Measurements from ENCODE around the gene ARHGEF17. TPM values are rescaled to one million over a fixed set of nuclear protein-coding genes. Genes with fewer than 3 reads are reported as not detected.

ARHGEF17 gene
- total and polyA plus RNA-seq, 2 experiments from 2014 or later: 30.2 to 35.6 TPM

DNA sequence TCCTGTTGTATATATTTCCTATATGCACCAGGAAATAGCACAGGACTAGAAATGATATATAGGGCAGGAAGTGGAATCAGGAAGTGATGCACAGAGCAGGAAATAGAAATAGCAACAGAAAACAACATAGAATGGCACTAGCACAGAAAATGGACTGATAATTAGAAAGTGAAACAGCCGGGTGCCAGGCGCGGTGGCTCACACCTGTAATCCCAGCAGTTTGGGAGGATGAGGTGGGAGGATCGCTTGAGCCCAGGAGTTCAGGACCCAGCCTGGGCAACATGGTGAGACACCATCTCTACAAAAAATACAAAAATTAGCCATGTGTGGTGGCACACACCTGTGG lies 58.2 kb downstream of the ARHGEF17 start:
- Histone ChIP-seq H2AFZ (no peak overlapping the region), H3K79me2 (no peaks in the 10 kb centered on the region), H3K9me2 (replicated peaks; ENCODE audit: insufficient read depth) (no peaks in the 10 kb centered on the region), H3K9me3 (ENCODE audit: low read depth) (no peaks in the 10 kb centered on the region), H3K36me3 (replicated peaks; ENCODE audit: insufficient read depth, low read depth) (no peaks in the 10 kb centered on the region), H3K27me3 (no peaks in the 10 kb centered on the region), H4K20me1 (ENCODE audit: insufficient read depth, poor library complexity, severe bottlenecking) (no peaks in the 10 kb centered on the region), H3K27ac (no peak overlapping the region), H3K4me1 (ENCODE audit: insufficient read depth) (no peaks in the 10 kb centered on the region), H3K4me3 (no peak overlapping the region), H3K4me2 (no peak overlapping the region)
- whole genome bisulfite sequencing (ENCODE audit: low lambda C conversion rate, missing lambda C conversion rate): 98% methylated on average over 4 of the region's 4 CpGs
- no peak for DNase-seq (ENCODE audit: low spot score)
- no peak for TF ChIP-seq EZH2phosphoT487 (IDR thresholded peaks at IDR 0.05; ENCODE audit: low read depth, severe bottlenecking, unreplicated experiment)
- TF ChIP-seq, protein P1, sequence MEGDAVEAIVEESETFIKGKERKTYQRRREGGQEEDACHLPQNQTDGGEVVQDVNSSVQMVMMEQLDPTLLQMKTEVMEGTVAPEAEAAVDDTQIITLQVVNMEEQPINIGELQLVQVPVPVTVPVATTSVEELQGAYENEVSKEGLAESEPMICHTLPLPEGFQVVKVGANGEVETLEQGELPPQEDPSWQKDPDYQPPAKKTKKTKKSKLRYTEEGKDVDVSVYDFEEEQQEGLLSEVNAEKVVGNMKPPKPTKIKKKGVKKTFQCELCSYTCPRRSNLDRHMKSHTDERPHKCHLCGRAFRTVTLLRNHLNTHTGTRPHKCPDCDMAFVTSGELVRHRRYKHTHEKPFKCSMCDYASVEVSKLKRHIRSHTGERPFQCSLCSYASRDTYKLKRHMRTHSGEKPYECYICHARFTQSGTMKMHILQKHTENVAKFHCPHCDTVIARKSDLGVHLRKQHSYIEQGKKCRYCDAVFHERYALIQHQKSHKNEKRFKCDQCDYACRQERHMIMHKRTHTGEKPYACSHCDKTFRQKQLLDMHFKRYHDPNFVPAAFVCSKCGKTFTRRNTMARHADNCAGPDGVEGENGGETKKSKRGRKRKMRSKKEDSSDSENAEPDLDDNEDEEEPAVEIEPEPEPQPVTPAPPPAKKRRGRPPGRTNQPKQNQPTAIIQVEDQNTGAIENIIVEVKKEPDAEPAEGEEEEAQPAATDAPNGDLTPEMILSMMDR (IDR thresholded peaks at IDR 0.05; ENCODE audit: poor library complexity): no peak
- TF ChIP-seq EZH2 (IDR thresholded peaks at IDR 0.05; ENCODE audit: borderline replicate concordance): no peak

DNA sequence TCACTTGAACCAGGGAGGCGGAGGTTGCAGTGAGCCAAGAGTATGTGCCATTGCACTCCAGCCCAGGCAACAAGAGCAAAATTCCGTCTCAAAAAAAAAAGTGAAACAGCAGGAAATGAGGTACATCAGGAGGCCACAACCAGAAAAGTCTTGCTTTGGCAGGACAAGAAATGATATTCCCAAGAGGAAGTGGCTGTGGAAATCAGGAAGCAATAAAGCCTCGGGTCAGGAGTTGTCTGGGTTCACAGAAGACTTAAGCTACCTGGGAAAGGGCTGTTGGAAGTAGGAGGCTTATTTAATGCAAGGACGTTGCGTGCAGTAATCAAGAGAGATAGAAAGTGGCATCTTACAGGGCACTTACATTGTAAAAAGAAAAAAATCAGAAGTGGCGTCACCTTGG lies 58.9 kb downstream of the ARHGEF17 start:
- no peak overlapping the region for H2AFZ ChIP-seq
- no peak overlapping the region for H3K4me3 ChIP-seq
- H4K20me1 ChIP-seq (ENCODE audit: insufficient read depth, poor library complexity, severe bottlenecking): no peaks in the 10 kb centered on the region
- H3K9me2 ChIP-seq (replicated peaks; ENCODE audit: insufficient read depth): no peaks in the 10 kb centered on the region
- H3K36me3 ChIP-seq (replicated peaks; ENCODE audit: insufficient read depth, low read depth): no peaks in the 10 kb centered on the region
- H3K27me3 ChIP-seq: no peaks in the 10 kb centered on the region
- no peaks in the 10 kb centered on the region for H3K79me2 ChIP-seq
- no peaks in the 10 kb centered on the region for H3K4me1 ChIP-seq (ENCODE audit: insufficient read depth)
- DNase-seq (ENCODE audit: low spot score): no peak
- H3K4me2 ChIP-seq: no peak overlapping the region
- no peaks in the 10 kb centered on the region for H3K9me3 ChIP-seq (ENCODE audit: low read depth)
- TF ChIP-seq EZH2phosphoT487 (IDR thresholded peaks at IDR 0.05; ENCODE audit: low read depth, severe bottlenecking, unreplicated experiment): no peak
- TF ChIP-seq, protein P1 (IDR thresholded peaks at IDR 0.05; ENCODE audit: poor library complexity): no peak
- no peak for TF ChIP-seq EZH2 (IDR thresholded peaks at IDR 0.05; ENCODE audit: borderline replicate concordance)
- H3K27ac ChIP-seq: no peak overlapping the region
- WGBS (ENCODE audit: low lambda C conversion rate, missing lambda C conversion rate): 91% methylated on average over 6 of the region's 6 CpGs

- Histone ChIP-seq H2AFZ (no peak overlapping the region), H3K27ac (no peak overlapping the region), H3K4me3 (no peak overlapping the region), H3K79me2 (no peaks in the 10 kb centered on the region), H4K20me1 (ENCODE audit: insufficient read depth, poor library complexity, severe bottlenecking) (no peaks in the 10 kb centered on the region), H3K36me3 (replicated peaks; ENCODE audit: insufficient read depth, low read depth) (no peaks in the 10 kb centered on the region), H3K27me3 (no peaks in the 10 kb centered on the region), H3K9me3 (ENCODE audit: low read depth) (no peaks in the 10 kb centered on the region), H3K4me2 (no peak overlapping the region), H3K4me1 (ENCODE audit: insufficient read depth) (no peaks in the 10 kb centered on the region), H3K9me2 (replicated peaks; ENCODE audit: insufficient read depth) (no peaks in the 10 kb centered on the region)
- TF ChIP-seq EZH2phosphoT487 (IDR thresholded peaks at IDR 0.05; ENCODE audit: low read depth, severe bottlenecking, unreplicated experiment): no peak
- TF ChIP-seq EZH2 (IDR thresholded peaks at IDR 0.05; ENCODE audit: borderline replicate concordance): no peak
- TF ChIP-seq, protein P1 (IDR thresholded peaks at IDR 0.05; ENCODE audit: poor library complexity): no peak
- no peak for DNase-seq (ENCODE audit: low spot score)
- WGBS (ENCODE audit: low lambda C conversion rate, missing lambda C conversion rate): 87% methylated on average over 20 of the region's 20 CpGs
Measured at GRCh38 chr11:73367482-73368024, 59.5 kb downstream of the ARHGEF17 start.
